ENCODE results near the gene CNN3. TPM values are rescaled to one million over a fixed set of nuclear protein-coding genes. Genes with fewer than 3 reads are reported as not detected.

CNN3 gene
- total RNA-seq, 3 donors from 2014 or later: 61.3 to 165 (median 129) TPM

- DNase-seq (no peak), ATAC-seq (no peak)
- Histone ChIP-seq H3K36me3 (ENCODE audit: low read depth) (no peaks in the 10 kb centered on the region), H3K4me1 (ENCODE audit: low read depth) (no peaks in the 10 kb centered on the region), H3K9me3 (no peaks in the 10 kb centered on the region), H3K4me3 (no peak overlapping the region)
- intact Hi-C loops (cut with DNase I, micrococcal nuclease): no loop called here
- TF ChIP-seq CTCF (IDR thresholded peaks at IDR 0.05): no peak
These were observed 43.9 kb upstream of the CNN3 start for GRCh38 chr1:94970783-94971182.

GRCh38 chr1:94969137-94969536, 42.2 kb upstream of the CNN3 start:
- Histone ChIP-seq H3K4me3 (no peak overlapping the region), H3K9me3 (no peaks in the 10 kb centered on the region), H3K4me1 (ENCODE audit: low read depth) (no peaks in the 10 kb centered on the region), H3K36me3 (ENCODE audit: low read depth) (no peaks in the 10 kb centered on the region)
- DNase-seq (no peak), ATAC-seq (no peak)
- no peak for TF ChIP-seq CTCF (IDR thresholded peaks at IDR 0.05)
- intact Hi-C loops (cut with DNase I, micrococcal nuclease): no loop called here

- no peak for TF ChIP-seq CTCF (IDR thresholded peaks at IDR 0.05)
- H3K36me3 ChIP-seq (ENCODE audit: low read depth): no peaks in the 10 kb centered on the region
- peaks cover 7% of the 10 kb centered on the region for H3K4me1 ChIP-seq (ENCODE audit: low read depth)
- intact Hi-C loops (cut with DNase I, micrococcal nuclease): no loop called here
- no peak overlapping the region for H3K4me3 ChIP-seq
- ATAC-seq (no peak), DNase-seq (no peak)
- H3K9me3 ChIP-seq: no peaks in the 10 kb centered on the region
These were observed 39.1 kb upstream of the CNN3 start for GRCh38 chr1:94966033-94966432.

GRCh38 chr1:94963864-94964263, 37.0 kb upstream of the CNN3 start:
- ATAC-seq (no peak), DNase-seq (no peak)
- intact Hi-C loops (cut with DNase I, micrococcal nuclease): no loop called here
- H3K4me1 ChIP-seq (ENCODE audit: low read depth): peaks cover 7% of the 10 kb centered on the region
- no peak for TF ChIP-seq CTCF (IDR thresholded peaks at IDR 0.05)
- no peaks in the 10 kb centered on the region for H3K9me3 ChIP-seq
- H3K36me3 ChIP-seq (ENCODE audit: low read depth): no peaks in the 10 kb centered on the region
- H3K4me3 ChIP-seq: no peak overlapping the region

- H3K36me3 ChIP-seq (ENCODE audit: low read depth): no peaks in the 10 kb centered on the region
- no peaks in the 10 kb centered on the region for H3K9me3 ChIP-seq
- intact Hi-C loops (cut with DNase I, micrococcal nuclease): no loop called here
- TF ChIP-seq CTCF (IDR thresholded peaks at IDR 0.05): no peak
- DNase-seq (peak in 2 of 3 donors; percentile 44 to 68), ATAC-seq (peak; percentile 91)
- peaks cover 7% of the 10 kb centered on the region for H3K4me1 ChIP-seq (ENCODE audit: low read depth)
- H3K4me3 ChIP-seq: no peak overlapping the region
These were observed 35.7 kb upstream of the CNN3 start for GRCh38 chr1:94962409-94963265.
